AG10803 (cell line): ENCODE results near the gene BAX.

Source experiments
- DNase-seq: peaks from one replicate; pipeline ENCODE4 v3.0.0; 2010; ENCODE audit warnings: low read depth
- H3K4me3 ChIP-seq: 2 replicates; pipeline ENCODE4 v1.5.1; 2011; ENCODE audit warnings: mild to moderate bottlenecking, low read length, control low read depth
- CTCF ChIP-seq: conservative IDR thresholded peaks from 2 replicates; pipeline ENCODE4 v1.5.1; 2011; ENCODE audit warnings: mild to moderate bottlenecking, low read length, control low read depth, inconsistent platforms

BAX gene

GRCh38 chr19:48934837-48935236, 19.8 kb upstream of the BAX start:
- no peak for TF ChIP-seq CTCF
- H3K4me3 ChIP-seq: no peak overlapping the region
- no peak for DNase-seq

- no peak for DNase-seq
- no peak overlapping the region for H3K4me3 ChIP-seq
- TF ChIP-seq CTCF: no peak
Observed at GRCh38 chr19:48935864-48936263, 18.8 kb upstream of the BAX start.

- DNase-seq: no peak
- TF ChIP-seq CTCF: no peak
- no peak overlapping the region for H3K4me3 ChIP-seq
Observed at GRCh38 chr19:48938256-48938655, 16.4 kb upstream of the BAX start.

GRCh38 chr19:48940902-48941301, 13.8 kb upstream of the BAX start:
- no peak for TF ChIP-seq CTCF
- no peak overlapping the region for H3K4me3 ChIP-seq
- no peak for DNase-seq

- H3K4me3 ChIP-seq: no peak overlapping the region
- no peak for TF ChIP-seq CTCF
- no peak for DNase-seq
Observed at GRCh38 chr19:48943081-48943480, 11.6 kb upstream of the BAX start.

- no peak for DNase-seq
- no peak overlapping the region for H3K4me3 ChIP-seq
- TF ChIP-seq CTCF: no peak
Observed at GRCh38 chr19:48945415-48945814, 9.3 kb upstream of the BAX start.

- DNase-seq: no peak
- TF ChIP-seq CTCF: no peak
- H3K4me3 ChIP-seq: no peak overlapping the region
Observed at GRCh38 chr19:48945817-48946216, 8.9 kb upstream of the BAX start.
